Astrocyte of the cerebellum (primary cell): ENCODE results near the gene CRAMP1.

ENCODE experiments used
- DNase-seq: peaks from one replicate; pipeline ENCODE4 v3.0.0-alpha.2; 2011; ENCODE audit warnings: low read depth
- H3K4me3 ChIP-seq: 2 replicates; pipeline ENCODE4 v1.5.1; 2011; ENCODE audit warnings: mild to moderate bottlenecking, low read depth, low read length, moderate library complexity
- CTCF ChIP-seq: IDR thresholded peaks from 2 replicates; pipeline ENCODE4 v1.5.1; 2012; ENCODE audit warnings: low read length, low read depth, moderate library complexity, mild to moderate bottlenecking; ENCODE audit errors: missing control alignments
- in situ Hi-C: cut with HindIII; loops from 2 replicates; pipeline ENCODE4 v1.10.0; 2017; ENCODE audit warnings: low sequenced_read_pairs

CRAMP1 gene

GRCh38 chr16:1606774-1607173 lies 5.4 kb upstream of the CRAMP1 start:
- DNase-seq = no peak
- no peak for TF ChIP-seq CTCF
- H3K4me3 ChIP-seq = no peak overlapping the region
- in situ Hi-C loops = no loop called here

GRCh38 chr16:1607971-1608370 lies 4.2 kb upstream of the CRAMP1 start:
- in situ Hi-C loops = no loop called here
- TF ChIP-seq CTCF = no peak
- H3K4me3 ChIP-seq = no peak overlapping the region
- no peak for DNase-seq

- peak; percentile 47 for DNase-seq
- H3K4me3 ChIP-seq = peak overlapping the region; percentile 84
- TF ChIP-seq CTCF = no peak
- in situ Hi-C loops = no loop called here
Measured at GRCh38 chr16:1610071-1610898, 1.9 kb upstream of the CRAMP1 start.

- H3K4me3 ChIP-seq = peak overlapping the region; percentile 84
- no peak for TF ChIP-seq CTCF
- in situ Hi-C loops = no loop called here
- no peak for DNase-seq
Measured at GRCh38 chr16:1610899-1611632, 1.1 kb upstream of the CRAMP1 start.

- in situ Hi-C loops = no loop called here
- peak overlapping the region; percentile 77 for H3K4me3 ChIP-seq
- no peak for DNase-seq
- TF ChIP-seq CTCF = no peak
Measured at GRCh38 chr16:1613211-1613622, 1.1 kb downstream of the CRAMP1 start.

- no peak for DNase-seq
- in situ Hi-C loops = no loop called here
- H3K4me3 ChIP-seq = peak overlapping the region; percentile 77
- no peak for TF ChIP-seq CTCF
Measured at GRCh38 chr16:1613728-1614455, 1.7 kb downstream of the CRAMP1 start.
